Endothelial cell of umbilical vein (primary cell): ENCODE measurements around the gene ETNK2. TPM values are rescaled to one million over a fixed set of nuclear protein-coding genes. Genes with fewer than 3 reads are reported as not detected.

ENCODE experiments used
- BruUV-seq: library from RNA; stranded (reverse); fragments of 400-500 nt; replicated peaks from 2 replicates; lab custom pipeline; 2021; lab: Mats Ljungman, UMichigan
- CTCF ChIA-PET: fragments of 300-600, 350-600 bp; sonication (Branson Sonifier 250); formaldehyde crosslinking; loops from one replicate; lab custom pipeline; 2021; ENCODE audit warnings: antibody characterized with exemption, inconsistent platforms; lab: Charles Lee
- POLR2A ChIA-PET: fragments of 300-600, 350-600 bp; sonication (Branson Sonifier 250); formaldehyde crosslinking; loops from one replicate; lab custom pipeline; 2021; ENCODE audit warnings: antibody characterized with exemption, inconsistent platforms; lab: Charles Lee
- DNase-seq: peaks from one replicate; pipeline ENCODE4 v3.0.0-alpha.2; 2011; ENCODE audit warnings: low read depth, low spot score
- FAIRE-seq: peaks from 2 replicates; lab custom pipeline; 2011; peaks lifted over from hg19 to GRCh38; lab: Jason Lieb, UNC
- H2AFZ ChIP-seq: 2 replicates; pipeline ENCODE4 v1.6.0; 2012; ENCODE audit warnings: low read depth, low read length, control low read depth, inconsistent platforms
- H3K27ac ChIP-seq: 2 replicates; pipeline ENCODE4 v1.5.1; 2011; ENCODE audit warnings: low read depth, mild to moderate bottlenecking, control low read depth, low read length, moderate library complexity; ENCODE audit not compliant: insufficient read depth
- H3K27me3 ChIP-seq, 2 experiments: 2 replicates each; pipeline versions ENCODE4 v1.6.0 to v1.6.1; 2011; ENCODE audit warnings: low read length in 2 of 2, mixed read lengths in 1 of 2; ENCODE audit not compliant: control insufficient read depth in 2 of 2, insufficient read depth in 2 of 2
- H3K36me3 ChIP-seq, 2 experiments: 2 replicates in 1 of 2; 3 replicates in 1 of 2; pipeline ENCODE4 v1.5.1; 2011; ENCODE audit warnings: low read length in 2 of 2, mild to moderate bottlenecking in 1 of 2, moderate library complexity in 1 of 2; ENCODE audit not compliant: control insufficient read depth in 2 of 2, insufficient read depth in 2 of 2; ENCODE audit errors: extremely low read depth in 1 of 2
- H3K4me1 ChIP-seq: 3 replicates; pipeline ENCODE4 v1.5.1; 2011; ENCODE audit warnings: mild to moderate bottlenecking, low read length; ENCODE audit not compliant: control insufficient read depth, insufficient read depth; ENCODE audit errors: extremely low read depth
- H3K4me2 ChIP-seq: 2 replicates; pipeline ENCODE4 v1.6.1; 2011; ENCODE audit warnings: low read length, control low read depth, mixed read lengths; ENCODE audit not compliant: insufficient read depth
- H3K4me3 ChIP-seq, 3 experiments: fragments of 200-600 bp in 1 of 3; sonication (generic), shearing (Covaris generic) in 1 of 3; replicated peaks in 1 of 3; 2 replicates each; pipeline ENCODE4 v1.5.1; 2011 to 2016; ENCODE audit warnings: control low read depth in 3 of 3, low read length in 3 of 3, mild to moderate bottlenecking in 2 of 3, inconsistent platforms in 1 of 3, low read depth in 1 of 3, moderate library complexity in 1 of 3; ENCODE audit not compliant: insufficient read depth in 1 of 3
- H3K79me2 ChIP-seq: 2 replicates; pipeline ENCODE4 v1.6.0; 2012; ENCODE audit warnings: low read length, inconsistent platforms; ENCODE audit not compliant: control insufficient read depth, insufficient read depth
- H3K9ac ChIP-seq: replicated peaks from 2 replicates; pipeline ENCODE3; 2011; ENCODE audit warnings: low read length, control low read depth; ENCODE audit not compliant: insufficient read depth; ENCODE audit errors: extremely low read depth
- H3K9me1 ChIP-seq: replicated peaks from 3 replicates; pipeline ENCODE4 v1.6.0; 2011; ENCODE audit warnings: mild to moderate bottlenecking, low read length; ENCODE audit not compliant: control insufficient read depth, insufficient read depth; ENCODE audit errors: extremely low read depth
- H3K9me3 ChIP-seq: replicated peaks from 2 replicates; pipeline ENCODE4 v1.5.1; 2012; ENCODE audit warnings: low read length, inconsistent platforms; ENCODE audit not compliant: control insufficient read depth, insufficient read depth
- H4K20me1 ChIP-seq: replicated peaks from 2 replicates; pipeline ENCODE3; 2011; ENCODE audit warnings: mild to moderate bottlenecking, low read length; ENCODE audit not compliant: control insufficient read depth, insufficient read depth; ENCODE audit errors: extremely low read depth
- CTCF ChIP-seq, 2 donors: IDR thresholded peaks; 1 replicate in 1 of 2; 2 replicates in 1 of 2; pipeline ENCODE4 v1.5.1; 2011; ENCODE audit warnings: low read length in 2 of 2, mild to moderate bottlenecking in 2 of 2, moderate library complexity in 2 of 2, control low read depth in 1 of 2, inconsistent platforms in 1 of 2, low read depth in 1 of 2; ENCODE audit not compliant: insufficient read depth in 1 of 2; ENCODE audit errors: extremely low read depth in 1 of 2
- EZH2 ChIP-seq: IDR thresholded peaks from 2 replicates; pipeline ENCODE4 v1.6.1; 2012; ENCODE audit warnings: borderline replicate concordance, low read depth, mild to moderate bottlenecking, moderate library complexity, low read length, inconsistent platforms; ENCODE audit not compliant: severe bottlenecking
- FOS ChIP-seq: IDR thresholded peaks from 2 replicates; pipeline ENCODE4 v1.6.1; 2011; ENCODE audit warnings: mild to moderate bottlenecking, low read length, moderate library complexity, borderline replicate concordance; ENCODE audit not compliant: insufficient read depth
- GATA2 ChIP-seq: IDR thresholded peaks from 2 replicates; pipeline ENCODE4 v1.7.0; 2011; ENCODE audit warnings: low read depth, mild to moderate bottlenecking, moderate library complexity, mixed read lengths, low read length; ENCODE audit not compliant: insufficient read length, insufficient read depth
- JUN ChIP-seq: IDR thresholded peaks from 2 replicates; pipeline ENCODE4 v1.6.1; 2011; ENCODE audit warnings: borderline replicate concordance, low read depth; ENCODE audit not compliant: insufficient read length, insufficient read depth
- MAX ChIP-seq: IDR thresholded peaks from 2 replicates; pipeline ENCODE4 v1.6.1; 2011; ENCODE audit not compliant: insufficient read depth, insufficient read length
- MYC ChIP-seq: IDR thresholded peaks from one replicate; pipeline ENCODE4 v1.6.1; 2011; ENCODE audit warnings: mild to moderate bottlenecking, low read depth, low read length
- POLR2A ChIP-seq: IDR thresholded peaks from 2 replicates; pipeline ENCODE4 v1.6.1; 2012; ENCODE audit warnings: low read depth, mild to moderate bottlenecking, control low read depth, low read length
- POLR2AphosphoS5 ChIP-seq: IDR thresholded peaks from 2 replicates; pipeline ENCODE4 v1.6.1; 2012; ENCODE audit warnings: low read depth, mild to moderate bottlenecking, control low read depth, low read length, moderate library complexity; ENCODE audit not compliant: insufficient read depth
- dilution Hi-C: fragments of 300-500 bp; cut with MboI; formaldehyde crosslinking; loops from one replicate; pipeline ENCODE4 v1.15.0; 2019; ENCODE audit warnings: low sequenced_read_pairs; ENCODE audit not compliant: extremely low pct_ligation_motif_present
- intact Hi-C: fragments of 100-400 bp; cut with micrococcal nuclease; formaldehyde crosslinking; loops from one replicate; pipeline ENCODE4 v1.10.0; 2022
- polyA plus RNA-seq, 4 experiments: library from polyadenylated mRNA; depleted of rRNA in 3 of 4; stranded (reverse) in 3 of 4; unstranded in 1 of 4; fragments of >200 nt; gene quantifications; 2 replicates each; pipeline versions ENCODE4 v1.2.1 to v1.2.3, GENCODE V29; 2011 to 2012; ENCODE audit warnings: missing spikeins in 1 of 4
- total RNA-seq: library from RNA; stranded (reverse); gene quantifications from 2 replicates; pipeline ENCODE4 v1.2.3, GENCODE V29; 2021

Gene ETNK2
- total and polyA plus RNA-seq, 2 donors (not counting 3 experiments of a cell fraction or from before 2014, with no cell fraction given) = 13.5 to 27.5 TPM

DNA sequence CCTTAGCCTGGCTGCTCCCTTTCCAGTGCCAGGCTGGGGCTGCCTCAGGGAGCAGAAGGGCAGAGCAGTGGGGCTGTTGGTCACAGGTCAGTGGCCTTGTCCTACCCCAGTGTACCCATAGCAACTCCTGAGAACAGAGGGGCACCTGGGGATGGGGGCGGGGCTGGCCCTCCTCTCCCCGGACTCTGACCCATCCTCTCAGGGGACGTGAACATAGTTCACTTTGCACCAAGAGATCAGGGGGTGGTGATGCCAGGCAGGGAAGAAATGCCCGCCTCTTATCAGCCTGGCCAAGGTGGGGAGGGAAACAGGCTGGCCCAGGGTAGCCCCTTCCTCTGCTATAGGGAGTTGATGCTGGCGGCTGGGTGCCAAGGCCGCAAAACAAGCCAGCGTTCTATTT lies 4.9 kb downstream of the ETNK2 start:
- Histone ChIP-seq H3K27me3 (no peaks in the 10 kb centered on the region), H3K4me1 (no peaks in the 10 kb centered on the region), H3K9me3 (no peaks in the 10 kb centered on the region), H4K20me1 (no peaks in the 10 kb centered on the region), H3K79me2 (no peaks in the 10 kb centered on the region), H3K36me3 (no peaks in the 10 kb centered on the region), H3K9me1 (no peaks in the 10 kb centered on the region), H3K4me3 (no peak overlapping the region), H3K27ac (no peak overlapping the region), H3K9ac (no peak overlapping the region), H3K4me2 (no peak overlapping the region), H2AFZ (no peak overlapping the region)
- intact Hi-C loops = no loop called here
- TF ChIP-seq JUN (no peak), FOS (no peak), CTCF (IDR thresholded peaks at IDR 0.05; ENCODE audit: extremely low read depth in 1 of 2, insufficient read depth in 1 of 2, low read depth in 1 of 2, low read length in 2 of 2) (no peak), POLR2AphosphoS5 (no peak)
- DNase-seq (no peak), FAIRE-seq (no peak)
- dilution Hi-C loops = loop anchor here (25.0 kb wide), 1 partner anchor 285 kb away; the partner anchor contains the start of gene SNRPE
- CTCF ChIA-PET = no interaction called here
- POLR2A ChIA-PET = no interaction called here
- BruUV-seq = no TSS peak

DNA sequence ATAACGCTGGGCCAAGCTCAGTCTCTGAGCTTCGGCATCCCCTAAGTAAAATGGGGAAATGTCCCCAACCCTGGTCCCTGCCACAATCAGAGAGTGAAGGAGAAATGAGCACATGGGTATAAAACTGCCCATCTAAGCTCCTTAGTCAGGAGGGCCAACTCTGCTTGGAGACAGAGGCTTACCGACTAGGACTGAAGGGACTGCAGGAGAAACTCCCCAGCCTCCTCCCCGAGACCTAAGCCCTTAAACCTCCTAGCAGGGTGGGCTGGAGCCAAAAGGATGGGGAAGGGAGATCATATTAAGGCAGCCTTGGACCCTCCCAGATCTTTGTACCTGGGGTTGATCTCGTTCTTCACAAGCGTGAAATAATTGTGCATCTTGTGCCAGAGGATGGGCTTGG lies 5.5 kb downstream of the ETNK2 start:
- intact Hi-C loops (no loop called here), dilution Hi-C loops (loop anchor here (25.0 kb wide), 1 partner anchor 284 kb away; the partner anchor contains the start of gene SNRPE)
- Histone ChIP-seq H2AFZ (no peak overlapping the region), H4K20me1 (no peaks in the 10 kb centered on the region), H3K9me1 (no peaks in the 10 kb centered on the region), H3K79me2 (no peaks in the 10 kb centered on the region), H3K36me3 (no peaks in the 10 kb centered on the region), H3K4me1 (no peaks in the 10 kb centered on the region), H3K4me2 (no peak overlapping the region), H3K27ac (no peak overlapping the region), H3K4me3 (no peak overlapping the region), H3K9ac (no peak overlapping the region), H3K9me3 (no peaks in the 10 kb centered on the region), H3K27me3 (no peaks in the 10 kb centered on the region)
- POLR2A ChIA-PET = no interaction called here
- DNase-seq = no peak
- no peak for FAIRE-seq
- CTCF ChIA-PET = no interaction called here
- no TSS peak for BruUV-seq
- TF ChIP-seq POLR2A (no peak), EZH2 (no peak), GATA2 (no peak), CTCF (IDR thresholded peaks at IDR 0.05; ENCODE audit: extremely low read depth in 1 of 2, insufficient read depth in 1 of 2, low read depth in 1 of 2, low read length in 2 of 2) (no peak), MYC (no peak), MAX (no peak), POLR2AphosphoS5 (no peak), JUN (no peak), FOS (no peak)
